Measurements from ENCODE around the gene NINJ1.

- no peak for TF ChIP-seq SMARCC2 (IDR thresholded peaks at IDR 0.05)
- no peak for TF ChIP-seq RNF219 (CRISPR knock-in tag; IDR thresholded peaks at IDR 0.05)
- TF ChIP-seq POLR2A (IDR thresholded peaks at IDR 0.05; ENCODE audit: insufficient read depth in 1 of 2, low read depth in 2 of 2, low read length in 2 of 2): peak in 1 of 2 experiments; percentile 95; a peak in 2 of 4 replicates
- TF ChIP-seq ZNF18 (CRISPR knock-in tag; IDR thresholded peaks at IDR 0.05; ENCODE audit: insufficient replicate concordance): no peak
Observed at GRCh38 chr9:93134015-93134739, at the start of gene NINJ1.
